ENCODE data around the gene KIN.
"Not testable (repeated sequence)": the region's sequence is repeated elsewhere in the genome, so short reads cannot be mapped to it uniquely, and the experiment has no call there.

Gene KIN

DNA sequence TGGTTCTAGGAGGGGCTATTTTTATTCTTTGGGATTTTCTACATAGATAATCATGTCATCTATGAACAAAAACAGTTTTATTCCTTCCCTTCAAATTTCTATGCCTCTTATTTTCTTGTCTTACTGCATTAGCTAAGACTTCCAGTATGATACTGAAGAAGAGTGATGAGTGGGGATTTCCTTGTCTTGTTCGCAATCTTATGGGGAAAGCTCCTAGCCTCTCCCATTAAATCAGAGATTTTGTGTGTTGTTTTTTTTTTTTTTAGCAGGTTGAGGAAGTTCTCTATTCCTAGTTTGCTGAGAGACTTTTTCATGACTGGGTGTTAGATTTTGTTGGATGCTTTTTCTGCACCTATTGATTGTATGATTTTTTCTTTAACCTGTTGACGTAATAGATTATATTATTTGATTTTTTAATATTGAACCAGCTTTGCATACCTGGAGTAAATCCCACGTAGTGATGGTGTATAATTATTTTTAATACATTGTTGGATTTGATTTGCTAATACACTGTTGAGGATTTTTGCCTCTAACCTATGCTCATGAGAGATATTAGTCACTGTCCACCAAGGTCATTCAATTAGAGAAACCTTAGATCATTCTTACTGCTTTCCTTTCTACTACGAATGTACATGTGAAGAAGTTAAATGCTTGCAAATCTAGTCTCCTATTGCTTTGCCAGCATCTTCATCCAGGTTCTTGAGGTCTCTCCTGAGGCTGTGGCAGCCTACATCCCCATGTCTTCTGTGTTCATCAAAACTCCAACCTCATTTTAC lies 6.6 kb upstream of the KIN start:
- in situ Hi-C loops (cut with MboI; ENCODE audit: low sequenced_read_pairs): no loop called here

- in situ Hi-C loops (cut with MboI; ENCODE audit: low sequenced_read_pairs): no loop called here
Measured at GRCh38 chr10:7792541-7792940, 4.7 kb upstream of the KIN start.

DNA sequence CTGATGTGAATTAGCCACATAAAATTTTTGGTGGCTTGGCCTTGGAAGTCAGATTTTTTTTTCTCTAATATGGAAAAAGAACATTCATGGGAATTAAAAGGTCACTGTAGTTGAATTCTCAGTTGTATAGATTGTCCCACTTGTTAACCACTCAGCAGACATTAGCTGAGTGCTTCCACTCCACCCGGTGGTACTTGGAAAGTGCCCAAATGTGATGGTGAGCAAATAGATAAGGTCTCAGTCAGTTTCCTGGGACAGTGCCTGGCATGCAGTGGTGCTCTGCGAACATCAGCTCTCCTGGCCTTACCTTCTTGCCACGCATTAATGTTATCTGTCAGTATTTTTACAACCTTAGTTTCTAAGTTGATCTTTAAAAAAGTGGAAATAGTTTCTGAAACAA lies 1.6 kb upstream of the KIN start:
- in situ Hi-C loops (cut with MboI; ENCODE audit: low sequenced_read_pairs): no loop called here

GRCh38 chr10:7788639-7789286 lies 970 bp upstream of the KIN start:
- in situ Hi-C loops (cut with MboI; ENCODE audit: low sequenced_read_pairs): no loop called here

GRCh38 chr10:7787150-7787856 lies 490 bp downstream of the KIN start:
- in situ Hi-C loops (cut with MboI; ENCODE audit: low sequenced_read_pairs): no loop called here

DNA sequence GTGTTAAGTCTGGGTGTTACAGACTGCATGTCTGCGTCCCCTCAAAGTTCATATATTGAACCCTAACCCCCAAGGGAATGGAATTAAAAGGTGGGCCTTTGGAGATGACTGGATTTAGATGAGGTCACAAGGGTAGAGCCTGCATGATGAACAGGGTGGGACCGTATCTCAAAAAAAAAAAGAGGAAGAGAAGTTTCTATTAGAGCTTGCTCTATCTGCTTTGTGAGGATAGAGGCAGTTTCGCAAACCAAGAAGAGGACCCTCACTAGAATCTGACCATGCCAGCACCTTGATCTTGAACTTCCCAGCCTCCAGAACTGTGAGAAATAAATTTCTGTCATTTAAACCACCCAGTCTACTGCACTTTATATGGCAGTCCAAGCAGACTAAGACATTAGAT lies 1.4 kb downstream of the KIN start:
- in situ Hi-C loops (cut with MboI; ENCODE audit: low sequenced_read_pairs): no loop called here

- in situ Hi-C loops (cut with MboI; ENCODE audit: low sequenced_read_pairs): not testable (repeated sequence)
Measured at GRCh38 chr10:7782194-7782593, 5.6 kb downstream of the KIN start.

GRCh38 chr10:7776777-7777176 lies 11.0 kb downstream of the KIN start:
- in situ Hi-C loops (cut with MboI; ENCODE audit: low sequenced_read_pairs): no loop called here

- in situ Hi-C loops (cut with MboI; ENCODE audit: low sequenced_read_pairs): no loop called here
Measured at GRCh38 chr10:7773845-7774801, 13.7 kb downstream of the KIN start.

DNA sequence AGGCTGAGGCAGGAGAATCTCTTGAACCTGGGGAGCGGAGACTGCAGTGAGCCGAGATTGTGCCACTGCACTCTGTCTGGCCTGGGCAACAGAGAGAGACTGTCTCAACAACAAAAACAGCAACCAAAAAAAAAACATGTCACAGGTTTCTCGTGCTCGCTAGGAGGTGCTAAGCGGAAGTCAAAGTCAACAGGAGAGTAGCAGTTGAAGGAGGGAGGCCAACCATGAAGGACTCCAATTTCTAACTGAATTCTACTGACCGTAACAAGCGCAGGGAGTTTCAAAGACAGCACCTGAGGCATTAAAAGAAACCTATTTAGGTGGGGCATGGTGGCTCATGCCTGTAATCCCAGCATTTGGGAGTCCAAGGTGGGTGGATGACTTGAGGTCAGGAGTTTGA lies 19.4 kb downstream of the KIN start:
- in situ Hi-C loops (cut with MboI; ENCODE audit: low sequenced_read_pairs): no loop called here

GRCh38 chr10:7767209-7767608 lies 20.6 kb downstream of the KIN start:
- in situ Hi-C loops (cut with MboI; ENCODE audit: low sequenced_read_pairs): no loop called here

- in situ Hi-C loops (cut with MboI; ENCODE audit: low sequenced_read_pairs): no loop called here
Measured at GRCh38 chr10:7766241-7766640, 21.6 kb downstream of the KIN start.

- in situ Hi-C loops (cut with MboI; ENCODE audit: low sequenced_read_pairs): no loop called here
Measured at GRCh38 chr10:7763929-7764328, 23.9 kb downstream of the KIN start.

DNA sequence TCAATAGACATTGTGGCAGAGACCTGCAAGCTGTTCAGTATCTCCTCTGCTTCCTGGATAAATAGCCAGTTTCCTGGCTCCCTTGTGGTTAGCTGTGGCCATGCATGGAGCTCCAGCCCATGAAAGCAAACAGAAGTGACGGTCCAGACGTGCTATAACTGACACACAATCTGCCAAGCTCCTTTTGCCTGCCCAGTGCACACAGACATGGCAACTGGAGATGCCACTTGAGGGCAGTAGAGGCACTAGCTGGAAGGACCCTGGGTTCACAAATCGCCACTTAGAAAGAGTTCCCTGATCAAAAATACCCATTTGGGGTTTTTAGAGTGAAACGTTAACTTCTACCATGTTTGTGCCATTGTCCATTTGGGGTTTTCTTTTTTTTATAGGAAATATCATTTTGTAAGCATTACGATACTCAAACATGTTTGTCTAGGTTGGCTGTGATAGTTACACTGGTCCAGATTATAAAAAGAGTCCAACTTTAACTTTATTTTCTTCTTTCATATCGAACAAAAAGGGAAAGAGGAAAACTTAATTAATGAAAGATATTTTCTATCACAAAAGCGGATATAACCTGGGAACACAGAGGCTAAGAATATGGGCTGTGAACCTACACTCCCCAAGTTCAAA lies 31.3 kb downstream of the KIN start:
- in situ Hi-C loops (cut with MboI; ENCODE audit: low sequenced_read_pairs): no loop called here

DNA sequence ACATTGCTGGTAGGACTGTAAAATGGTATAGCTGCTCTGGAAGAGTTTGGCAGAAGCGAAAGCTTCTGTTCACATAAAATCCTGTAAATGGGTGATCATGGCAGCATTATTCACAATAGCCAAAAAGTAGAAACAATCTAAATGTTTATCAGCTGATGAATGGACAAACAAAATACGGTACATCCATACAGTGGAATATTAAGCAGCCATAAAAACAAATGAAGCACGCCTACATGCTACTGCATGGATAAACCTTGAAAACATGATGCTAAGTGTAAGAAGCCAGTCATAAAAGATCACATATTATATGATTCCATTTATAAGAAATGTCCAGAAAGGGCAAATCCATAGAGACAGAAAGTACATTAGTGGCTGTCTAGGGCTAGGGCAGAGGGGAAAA lies 32.7 kb downstream of the KIN start:
- in situ Hi-C loops (cut with MboI; ENCODE audit: low sequenced_read_pairs): no loop called here

GRCh38 chr10:7752251-7752650 lies 35.5 kb downstream of the KIN start:
- in situ Hi-C loops (cut with MboI; ENCODE audit: low sequenced_read_pairs): no loop called here

GRCh38 chr10:7750222-7750621 lies 37.6 kb downstream of the KIN start:
- in situ Hi-C loops (cut with MboI; ENCODE audit: low sequenced_read_pairs): no loop called here

GRCh38 chr10:7748637-7749036 lies 39.2 kb downstream of the KIN start:
- in situ Hi-C loops (cut with MboI; ENCODE audit: low sequenced_read_pairs): loop anchor here (25.0 kb wide), 1 partner anchor 1564 kb away; no protein-coding TSS in a partner anchor

DNA sequence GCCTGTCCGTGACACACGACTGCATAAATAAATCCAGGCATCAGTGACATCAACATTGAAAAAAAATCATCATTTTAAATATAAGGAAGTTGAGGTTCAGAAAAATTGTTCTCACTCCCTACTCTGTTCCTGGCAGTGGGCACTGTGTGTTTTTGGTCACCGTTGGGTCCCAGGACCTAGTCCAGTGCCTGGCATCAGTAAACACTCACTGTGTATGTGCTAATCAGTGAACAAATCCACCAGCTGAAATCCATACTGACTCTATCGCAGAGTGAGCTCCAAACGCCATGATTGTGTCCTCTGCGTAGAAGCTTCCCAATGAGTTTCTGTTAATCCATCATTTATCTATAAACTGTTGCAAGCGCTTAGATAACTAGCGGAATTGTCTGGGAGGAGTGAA lies 43.5 kb downstream of the KIN start:
- in situ Hi-C loops (cut with MboI; ENCODE audit: low sequenced_read_pairs): loop anchor here (25.0 kb wide), 1 partner anchor 1568 kb away; no protein-coding TSS in a partner anchor

All from HL-60/S4 (cell line).